ENCODE data around the gene DNM3. TPM values are rescaled to one million over a fixed set of nuclear protein-coding genes. Genes with fewer than 3 reads are reported as not detected.

Gene DNM3
- total RNA-seq, 1 experiment from 2014 or later: 1.2 TPM

DNA sequence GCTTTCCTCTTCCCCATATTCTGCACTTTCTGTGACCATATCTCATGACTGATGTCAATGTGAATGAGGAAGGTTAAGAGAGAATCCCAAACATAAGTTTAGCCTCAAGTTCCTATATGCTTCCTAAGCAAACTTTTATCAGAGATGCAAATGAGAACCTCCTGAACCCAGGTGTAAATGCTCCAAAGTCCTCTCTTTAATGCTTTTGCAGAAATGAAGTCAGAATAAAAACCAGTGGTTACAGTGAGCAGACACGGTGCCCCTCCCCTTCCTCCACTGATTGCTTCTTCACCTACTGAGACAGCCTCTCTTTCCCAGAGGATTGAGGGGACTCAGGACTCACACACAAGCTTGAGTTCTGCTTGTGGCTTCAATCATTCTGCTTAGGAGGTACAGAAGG lies 614.2 kb downstream of the DNM3 start:
- intact Hi-C loops (cut with micrococcal nuclease; ENCODE audit: unreplicated experiment): no loop called here
- CTCF ChIA-PET: no interaction called here
- Mint-ChIP-seq H3K36me3 (ENCODE audit: insufficient read depth, unreplicated experiment) (peaks cover 2% of the 10 kb centered on the region), H3K9me3 (ENCODE audit: low read depth, unreplicated experiment) (peaks cover 4% of the 10 kb centered on the region), H3K4me3 (ENCODE audit: low read depth, unreplicated experiment) (no peak overlapping the region), H3K4me1 (ENCODE audit: low read depth, unreplicated experiment) (peaks cover 40% of the 10 kb centered on the region), H3K27me3 (ENCODE audit: unreplicated experiment) (no peaks in the 10 kb centered on the region), H3K27ac (ENCODE audit: unreplicated experiment) (no peak overlapping the region)
- no TSS peak for BruUV-seq (replicated peaks)
- TF ChIP-seq, protein P1, sequence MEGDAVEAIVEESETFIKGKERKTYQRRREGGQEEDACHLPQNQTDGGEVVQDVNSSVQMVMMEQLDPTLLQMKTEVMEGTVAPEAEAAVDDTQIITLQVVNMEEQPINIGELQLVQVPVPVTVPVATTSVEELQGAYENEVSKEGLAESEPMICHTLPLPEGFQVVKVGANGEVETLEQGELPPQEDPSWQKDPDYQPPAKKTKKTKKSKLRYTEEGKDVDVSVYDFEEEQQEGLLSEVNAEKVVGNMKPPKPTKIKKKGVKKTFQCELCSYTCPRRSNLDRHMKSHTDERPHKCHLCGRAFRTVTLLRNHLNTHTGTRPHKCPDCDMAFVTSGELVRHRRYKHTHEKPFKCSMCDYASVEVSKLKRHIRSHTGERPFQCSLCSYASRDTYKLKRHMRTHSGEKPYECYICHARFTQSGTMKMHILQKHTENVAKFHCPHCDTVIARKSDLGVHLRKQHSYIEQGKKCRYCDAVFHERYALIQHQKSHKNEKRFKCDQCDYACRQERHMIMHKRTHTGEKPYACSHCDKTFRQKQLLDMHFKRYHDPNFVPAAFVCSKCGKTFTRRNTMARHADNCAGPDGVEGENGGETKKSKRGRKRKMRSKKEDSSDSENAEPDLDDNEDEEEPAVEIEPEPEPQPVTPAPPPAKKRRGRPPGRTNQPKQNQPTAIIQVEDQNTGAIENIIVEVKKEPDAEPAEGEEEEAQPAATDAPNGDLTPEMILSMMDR (IDR thresholded peaks at IDR 0.05; ENCODE audit: unreplicated experiment): no peak
- DNase-seq: no peak

DNA sequence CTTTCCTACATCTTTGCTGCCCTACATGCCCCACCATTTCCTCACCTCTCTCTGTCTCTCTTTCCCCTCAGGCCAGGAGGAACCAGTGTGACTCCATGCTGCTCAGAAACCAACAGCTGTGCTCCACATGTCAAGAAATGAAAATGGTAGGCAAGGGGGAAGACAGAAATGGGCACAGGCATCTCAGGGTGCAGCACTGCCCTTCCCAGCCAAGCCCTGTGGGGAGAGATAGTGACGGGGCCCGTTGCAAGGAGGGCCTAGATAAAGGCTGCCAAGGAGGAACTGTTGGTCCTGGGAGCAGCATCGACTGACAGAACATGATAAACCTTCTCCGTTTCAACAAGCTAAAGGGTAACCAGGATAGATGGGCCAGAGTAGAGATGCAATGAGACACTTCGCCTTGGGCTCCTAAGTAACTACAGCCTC lies 615.1 kb downstream of the DNM3 start:
- BruUV-seq (replicated peaks): no TSS peak
- H3K4me1 Mint-ChIP-seq (ENCODE audit: low read depth, unreplicated experiment): peaks cover 41% of the 10 kb centered on the region
- no peaks in the 10 kb centered on the region for H3K27me3 Mint-ChIP-seq (ENCODE audit: unreplicated experiment)
- DNase-seq: no peak
- no peak overlapping the region for H3K27ac Mint-ChIP-seq (ENCODE audit: unreplicated experiment)
- intact Hi-C loops (cut with micrococcal nuclease; ENCODE audit: unreplicated experiment): no loop called here
- H3K4me3 Mint-ChIP-seq (ENCODE audit: low read depth, unreplicated experiment): no peak overlapping the region
- CTCF ChIA-PET: no interaction called here
- H3K9me3 Mint-ChIP-seq (ENCODE audit: low read depth, unreplicated experiment): peaks cover 4% of the 10 kb centered on the region
- no peaks in the 10 kb centered on the region for H3K36me3 Mint-ChIP-seq (ENCODE audit: insufficient read depth, unreplicated experiment)
- TF ChIP-seq, protein P1 (IDR thresholded peaks at IDR 0.05; ENCODE audit: unreplicated experiment): no peak

DNA sequence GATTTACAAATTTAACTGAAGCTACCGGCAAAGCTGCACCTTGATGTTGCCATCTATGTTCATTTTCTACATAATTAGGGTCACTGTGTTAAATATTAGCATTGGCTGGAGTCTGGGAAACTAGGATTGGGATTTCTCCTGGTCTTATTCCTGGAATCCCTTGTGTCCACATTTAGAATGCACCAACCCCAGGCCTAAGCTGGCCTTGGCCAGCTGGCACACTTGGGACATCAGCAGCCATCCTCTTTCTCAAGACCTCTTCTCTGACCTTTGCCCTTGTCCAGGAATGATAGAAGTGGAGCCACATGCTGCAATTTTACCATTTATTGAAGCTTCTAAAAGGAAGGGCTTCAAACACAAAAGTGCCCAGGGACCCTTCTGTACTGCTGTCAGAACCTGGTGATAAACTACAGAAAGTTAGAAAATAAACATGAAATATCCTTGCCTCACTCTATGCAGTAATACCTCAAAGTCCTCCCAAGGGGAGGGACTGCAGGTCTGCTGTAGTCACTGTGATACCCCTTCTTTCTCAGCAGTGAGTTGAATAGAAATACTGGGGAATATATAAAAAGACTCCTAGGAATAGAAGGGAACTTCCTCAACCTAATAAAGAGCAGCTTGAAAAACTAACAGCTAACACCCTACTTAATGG lies 616.3 kb downstream of the DNM3 start:
- Mint-ChIP-seq H3K27me3 (ENCODE audit: unreplicated experiment) (no peaks in the 10 kb centered on the region), H3K9me3 (ENCODE audit: low read depth, unreplicated experiment) (peaks cover 4% of the 10 kb centered on the region), H3K36me3 (ENCODE audit: insufficient read depth, unreplicated experiment) (no peaks in the 10 kb centered on the region), H3K4me1 (ENCODE audit: low read depth, unreplicated experiment) (peaks cover 33% of the 10 kb centered on the region), H3K27ac (ENCODE audit: unreplicated experiment) (no peak overlapping the region), H3K4me3 (ENCODE audit: low read depth, unreplicated experiment) (no peak overlapping the region)
- CTCF ChIA-PET: interaction anchor here (0.6 kb wide), 1 partner anchor 229 kb away, joined by 4 read pairs; no protein-coding TSS in a partner anchor
- DNase-seq: no peak
- intact Hi-C loops (cut with micrococcal nuclease; ENCODE audit: unreplicated experiment): no loop called here
- BruUV-seq (replicated peaks): no TSS peak
- TF ChIP-seq, protein P1 (IDR thresholded peaks at IDR 0.05; ENCODE audit: unreplicated experiment): no peak

DNA sequence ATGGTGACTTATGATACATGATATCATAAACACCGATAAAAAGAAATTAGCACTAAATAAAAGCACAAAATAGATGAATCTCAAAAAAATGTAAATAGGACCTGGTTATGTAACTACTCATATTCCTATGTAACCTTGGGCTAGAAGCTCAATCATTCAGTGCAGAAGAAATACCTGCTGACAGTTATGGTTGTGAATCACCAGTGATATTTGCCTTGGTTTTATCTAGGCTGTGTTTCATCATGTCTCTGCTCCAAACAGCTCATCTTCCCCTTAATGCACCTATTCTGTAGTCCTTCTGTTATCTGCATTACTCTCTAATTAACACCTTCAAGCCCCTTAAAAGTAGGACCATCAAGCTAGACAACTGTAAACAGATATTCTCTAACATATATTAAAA lies 618.9 kb downstream of the DNM3 start:
- H3K27ac Mint-ChIP-seq (ENCODE audit: unreplicated experiment): no peak overlapping the region
- H3K4me1 Mint-ChIP-seq (ENCODE audit: low read depth, unreplicated experiment): peaks cover 9% of the 10 kb centered on the region
- no peak overlapping the region for H3K4me3 Mint-ChIP-seq (ENCODE audit: low read depth, unreplicated experiment)
- no peak for DNase-seq
- H3K27me3 Mint-ChIP-seq (ENCODE audit: unreplicated experiment): no peaks in the 10 kb centered on the region
- TF ChIP-seq, protein P1 (IDR thresholded peaks at IDR 0.05; ENCODE audit: unreplicated experiment): no peak
- peaks cover 4% of the 10 kb centered on the region for H3K9me3 Mint-ChIP-seq (ENCODE audit: low read depth, unreplicated experiment)
- no peaks in the 10 kb centered on the region for H3K36me3 Mint-ChIP-seq (ENCODE audit: insufficient read depth, unreplicated experiment)
- no TSS peak for BruUV-seq (replicated peaks)
- CTCF ChIA-PET: interaction anchor here (1.1 kb wide), 1 partner anchor 9 kb away, joined by 3 read pairs; no protein-coding TSS in a partner anchor
- intact Hi-C loops (cut with micrococcal nuclease; ENCODE audit: unreplicated experiment): no loop called here
